Stimulated activated CD8-positive, alpha-beta memory T cell treated with anti-CD3 and anti-CD28 coated beads, Interleukin-15, amount 100 ng/mL, for 48 hours (primary cell): ENCODE data around the gene INHA.

ENCODE experiments used
- DNase-seq, 2 donors: peaks; one replicate each; pipeline ENCODE4 v3.0.0-alpha.2; 2020; ENCODE audit warnings: low read depth in 2 of 2

The INHA gene

GRCh38 chr2:219611866-219612576 is 39.9 kb downstream of the INHA start:
- no peak for DNase-seq

- DNase-seq, result no peak
These were observed 40.6 kb downstream of the INHA start for GRCh38 chr2:219612577-219613286.

GRCh38 chr2:219613461-219614070 is 41.5 kb downstream of the INHA start:
- DNase-seq, result no peak

GRCh38 chr2:219614076-219614860 is 42.2 kb downstream of the INHA start:
- DNase-seq, result no peak

GRCh38 chr2:219615036-219615435 is 42.9 kb downstream of the INHA start:
- DNase-seq, result no peak

- DNase-seq, result no peak
These were observed 43.8 kb downstream of the INHA start for GRCh38 chr2:219615894-219616293.

GRCh38 chr2:219616550-219616949 is 44.4 kb downstream of the INHA start:
- DNase-seq, result no peak

- DNase-seq, result no peak
These were observed 46.6 kb downstream of the INHA start for GRCh38 chr2:219618733-219619122.

- no peak for DNase-seq
These were observed 47.1 kb downstream of the INHA start for GRCh38 chr2:219619235-219619634.

- DNase-seq, result no peak
These were observed 48.4 kb downstream of the INHA start for GRCh38 chr2:219620546-219620945.

GRCh38 chr2:219621935-219622334 is 49.8 kb downstream of the INHA start:
- DNase-seq, result no peak

GRCh38 chr2:219622472-219622871 is 50.4 kb downstream of the INHA start:
- no peak for DNase-seq

- DNase-seq, result no peak
These were observed 52.5 kb downstream of the INHA start for GRCh38 chr2:219624565-219624964.

GRCh38 chr2:219625179-219625578 is 53.1 kb downstream of the INHA start:
- DNase-seq, result no peak
